H1 (cell line): ENCODE results near the gene POLR2A. TPM values are rescaled to one million over a fixed set of nuclear protein-coding genes. Genes with fewer than 3 reads are reported as not detected.

Experiments used
- CTCF ChIA-PET: fragments of 300-600 bp; sonication (Branson Sonifier 250); formaldehyde crosslinking; loops from one replicate; lab custom pipeline; 2021; ENCODE audit not compliant: partially characterized antibody; lab: Charles Lee
- POLR2A ChIA-PET: fragments of 300-600 bp; sonication (Branson Sonifier 250); formaldehyde crosslinking; loops from one replicate; lab custom pipeline; 2021; ENCODE audit warnings: inconsistent platforms; ENCODE audit not compliant: partially characterized antibody; lab: Charles Lee
- DNase-seq, 2 experiments: peaks; one replicate each; pipeline versions ENCODE4 v3.0.0 to v3.0.0-alpha.2; 2010 to 2022; ENCODE audit warnings: low spot score in 2 of 2, low read depth in 1 of 2, mixed read lengths in 1 of 2
- FAIRE-seq: peaks from 2 replicates; lab custom pipeline; 2011; peaks lifted over from hg19 to GRCh38; lab: Jason Lieb, UNC
- H2AFZ ChIP-seq: 2 replicates; pipeline ENCODE4 v1.8.1; 2012; ENCODE audit warnings: low read length, inconsistent platforms
- H2AK5ac ChIP-seq: 2 replicates; pipeline ENCODE4 v1.6.1; 2013; ENCODE audit warnings: low read depth, low read length
- H2BK120ac ChIP-seq: replicated peaks from 2 replicates; pipeline ENCODE3; 2013; ENCODE audit warnings: low read depth, low read length, inconsistent platforms
- H2BK12ac ChIP-seq: 2 replicates; pipeline ENCODE4 v1.6.1; 2013; ENCODE audit warnings: low read depth, low read length
- H2BK15ac ChIP-seq: 2 replicates; pipeline ENCODE4 v1.6.1; 2013; ENCODE audit warnings: low read length
- H2BK20ac ChIP-seq: 2 replicates; pipeline ENCODE4 v1.6.1; 2013; ENCODE audit warnings: low read length
- H2BK5ac ChIP-seq: 2 replicates; pipeline ENCODE4 v1.6.1; 2013; ENCODE audit warnings: low read depth, low read length
- H3K14ac ChIP-seq: 2 replicates; pipeline ENCODE4 v1.6.1; 2013; ENCODE audit warnings: inconsistent platforms; ENCODE audit not compliant: insufficient read length
- H3K18ac ChIP-seq: 2 replicates; pipeline ENCODE4 v1.6.1; 2013; ENCODE audit warnings: low read length; ENCODE audit errors: extremely low read depth
- H3K23ac ChIP-seq: 2 replicates; pipeline ENCODE4 v1.6.1; 2013; ENCODE audit warnings: inconsistent platforms; ENCODE audit not compliant: insufficient read length
- H3K23me2 ChIP-seq: 2 replicates; pipeline ENCODE4 v1.6.1; 2013; ENCODE audit warnings: low read depth, low read length
- H3K27ac ChIP-seq: 2 replicates; pipeline ENCODE4 v1.6.1; 2011; ENCODE audit warnings: low read depth, low read length, inconsistent platforms
- H3K27me3 ChIP-seq, 4 experiments: replicated peaks in 1 of 4; 1 replicate in 1 of 4; 2 replicates in 3 of 4; pipeline versions ENCODE4 v1.6.1 to v1.8.1; 2011 to 2013; ENCODE audit warnings: low read length in 3 of 4, mild to moderate bottlenecking in 3 of 4, inconsistent platforms in 2 of 4, mixed read lengths in 2 of 4, moderate library complexity in 1 of 4; ENCODE audit not compliant: control insufficient read depth in 3 of 4, insufficient read depth in 3 of 4; ENCODE audit errors: extremely low read depth in 1 of 4
- H3K36me3 ChIP-seq, 4 experiments: 2 replicates each; pipeline versions ENCODE4 v1.6.1 to v1.8.1; 2011 to 2013; ENCODE audit warnings: mild to moderate bottlenecking in 4 of 4, low read length in 3 of 4, moderate library complexity in 2 of 4, control low read depth in 1 of 4, inconsistent platforms in 1 of 4; ENCODE audit not compliant: insufficient read depth in 4 of 4, control insufficient read depth in 2 of 4
- H3K4ac ChIP-seq: replicated peaks from 2 replicates; pipeline ENCODE3; 2013; ENCODE audit warnings: low read length, low read depth, mixed read lengths, inconsistent platforms; ENCODE audit not compliant: insufficient read length
- H3K4me1 ChIP-seq, 4 experiments: replicated peaks in 1 of 4; 1 replicate in 1 of 4; 2 replicates in 3 of 4; pipeline versions ENCODE4 v1.6.1 to v1.8.1; 2011 to 2013; ENCODE audit warnings: low read length in 3 of 4, inconsistent platforms in 2 of 4, mixed read lengths in 1 of 4; ENCODE audit not compliant: insufficient read depth in 4 of 4, control insufficient read depth in 3 of 4
- H3K4me2 ChIP-seq, 2 experiments: 2 replicates each; pipeline versions ENCODE4 v1.6.1 to v1.8.1; 2011 to 2013; ENCODE audit warnings: low read depth in 2 of 2, low read length in 2 of 2, control low read depth in 1 of 2, inconsistent platforms in 1 of 2, mild to moderate bottlenecking in 1 of 2; ENCODE audit not compliant: insufficient read depth in 1 of 2
- H3K4me3 ChIP-seq, 4 experiments: fragments of 200-600, 300-600 bp in 1 of 4; sonication (generic), shearing (Covaris generic), sonication (Bioruptor Twin) in 1 of 4; 2 replicates each; pipeline versions ENCODE4 v1.5.1 to v1.8.1; 2011 to 2016; ENCODE audit warnings: low read length in 4 of 4, low read depth in 3 of 4, control low read depth in 2 of 4, inconsistent platforms in 2 of 4, mild to moderate bottlenecking in 2 of 4, mixed read lengths in 1 of 4, moderate library complexity in 1 of 4; ENCODE audit not compliant: insufficient read depth in 2 of 4; ENCODE audit errors: extremely low read depth in 1 of 4
- H3K56ac ChIP-seq: replicated peaks from 2 replicates; pipeline ENCODE3; 2013; ENCODE audit warnings: low read depth, mild to moderate bottlenecking, mixed read lengths, low read length, inconsistent platforms; ENCODE audit not compliant: insufficient read length
- H3K79me1 ChIP-seq: 2 replicates; pipeline ENCODE4 v1.6.1; 2013; ENCODE audit warnings: low read depth, low read length, control low read depth
- H3K79me2 ChIP-seq, 2 experiments: 2 replicates each; pipeline versions ENCODE4 v1.6.1 to v1.8.1; 2012 to 2013; ENCODE audit warnings: low read length in 2 of 2, mild to moderate bottlenecking in 2 of 2, inconsistent platforms in 1 of 2; ENCODE audit not compliant: insufficient read depth in 2 of 2, control insufficient read depth in 1 of 2
- H3K9ac ChIP-seq, 4 experiments: replicated peaks in 1 of 4; 1 replicate in 1 of 4; 2 replicates in 3 of 4; pipeline versions ENCODE4 v1.6.1 to v1.8.1; 2011 to 2013; ENCODE audit warnings: low read depth in 3 of 4, low read length in 3 of 4, control low read depth in 2 of 4, mild to moderate bottlenecking in 2 of 4, moderate library complexity in 2 of 4, inconsistent platforms in 1 of 4; ENCODE audit errors: extremely low read depth in 1 of 4
- H3K9me3 ChIP-seq, 2 experiments: 2 replicates each; pipeline versions ENCODE4 v1.6.1 to v1.8.1; 2012 to 2013; ENCODE audit warnings: mild to moderate bottlenecking in 2 of 2, moderate library complexity in 2 of 2, control low read depth in 1 of 2, inconsistent platforms in 1 of 2, low read depth in 1 of 2, low read length in 1 of 2, mixed read lengths in 1 of 2; ENCODE audit not compliant: insufficient read depth in 2 of 2
- H4K20me1 ChIP-seq, 2 experiments: replicated peaks in 1 of 2; 2 replicates each; pipeline versions ENCODE3 to v1.8.1; 2011 to 2013; ENCODE audit warnings: inconsistent platforms in 2 of 2, low read length in 2 of 2, mild to moderate bottlenecking in 1 of 2; ENCODE audit not compliant: insufficient read depth in 2 of 2, control insufficient read depth in 1 of 2
- H4K5ac ChIP-seq: 2 replicates; pipeline ENCODE4 v1.6.1; 2013; ENCODE audit warnings: low read length, low read depth, mixed read lengths, inconsistent platforms; ENCODE audit not compliant: insufficient read length
- H4K8ac ChIP-seq: 2 replicates; pipeline ENCODE4 v1.8.0; 2013; ENCODE audit warnings: mild to moderate bottlenecking, moderate library complexity, low read length, inconsistent platforms; ENCODE audit not compliant: insufficient read depth; ENCODE audit errors: extremely low read depth
- H4K91ac ChIP-seq: replicated peaks from 2 replicates; pipeline ENCODE3; 2013; ENCODE audit warnings: low read length, mixed read lengths, inconsistent platforms; ENCODE audit not compliant: insufficient read length
- ASH2L ChIP-seq: fragments of 200-600, 300-600 bp; sonication (generic); IDR thresholded peaks from one replicate; pipeline ENCODE4 v1.7.1; 2017; ENCODE audit warnings: low read length
- BCL11A ChIP-seq, 2 experiments: IDR thresholded peaks; one replicate each; pipeline ENCODE4 v1.6.1; 2011; ENCODE audit warnings: low read depth in 2 of 2, low read length in 2 of 2, mild to moderate bottlenecking in 2 of 2
- CBX8 ChIP-seq: fragments of 300-800, 300-1000 bp; sonication (generic); IDR thresholded peaks from 2 replicates; pipeline ENCODE4 v1.7.1; 2016; ENCODE audit warnings: low read depth, low read length, borderline replicate concordance
- CHD2 ChIP-seq: IDR thresholded peaks from 2 replicates; pipeline ENCODE4 v1.6.1; 2012; ENCODE audit warnings: low read length, improper control_type of control experiment
- EGR1 ChIP-seq: IDR thresholded peaks from 2 replicates; pipeline ENCODE4 v1.6.1; 2011; ENCODE audit warnings: low read depth, low read length, borderline replicate concordance
- EZH2 ChIP-seq: fragments of 200-600 bp; sonication (generic); IDR thresholded peaks from 2 replicates; pipeline ENCODE4 v1.7.1; 2012; ENCODE audit warnings: low read depth, mild to moderate bottlenecking, moderate library complexity, low read length, inconsistent platforms; ENCODE audit not compliant: severe bottlenecking
- FOSL1 ChIP-seq: IDR thresholded peaks from 2 replicates; pipeline ENCODE4 v1.6.1; 2011; ENCODE audit warnings: mild to moderate bottlenecking, low read depth, low read length, moderate library complexity; ENCODE audit not compliant: insufficient read depth
- GTF2F1 ChIP-seq: IDR thresholded peaks from 2 replicates; pipeline ENCODE4 v1.6.1; 2012; ENCODE audit warnings: low read depth, low read length, improper control_type of control experiment, borderline replicate concordance
- NANOG ChIP-seq: IDR thresholded peaks from 2 replicates; pipeline ENCODE4 v1.6.1; 2011; ENCODE audit warnings: low read length, low read depth, mild to moderate bottlenecking, inconsistent platforms; ENCODE audit not compliant: insufficient read depth, poor library complexity, severe bottlenecking
- WGBS, 2 experiments: shearing (Covaris generic) in 1 of 2; methylation state at CpG; one replicate each; pipeline versions ENCODE4 v1.1.6 to v1.1.7; 2013 to 2015; ENCODE audit warnings: low lambda C conversion rate in 2 of 2, mixed read lengths in 2 of 2, inconsistent platforms in 1 of 2, low coverage in 1 of 2, missing lambda C conversion rate in 1 of 2; ENCODE audit not compliant: insufficient replicate concordance in 2 of 2, insufficient coverage in 1 of 2, insufficient read length in 1 of 2; ENCODE audit errors: extremely low coverage in 1 of 2, missing lambda C conversion rate in 1 of 2; 5-methylcytosine and 5-hydroxymethylcytosine counted together
- polyA plus RNA-seq, 7 experiments: library from polyadenylated mRNA; depleted of rRNA in 3 of 7; stranded (reverse) in 5 of 7; unstranded in 2 of 7; fragments of >200 nt in 5 of 7; fragments of 200-250 nt in 2 of 7; gene quantifications; 1 replicate in 5 of 7; 2 replicates in 1 of 7; 4 replicates in 1 of 7; pipeline versions ENCODE4 v1.2.1 to v1.2.3, GENCODE V29; 2011 to 2013; ENCODE audit warnings: missing spikeins in 2 of 7, mixed read lengths in 2 of 7
- total RNA-seq: library from RNA; stranded (reverse); fragmentation: NEBNext Ultra II Directional; extraction: Animal tissue kit (Norgen Biotek cat#: 25700); gene quantifications from 2 replicates; pipeline ENCODE4 v1.2.1, GENCODE V29; 2021
- TF ChIP-seq, protein P1 (sequence below): IDR thresholded peaks from 2 replicates; pipeline ENCODE4 v1.6.1; 2012; ENCODE audit warnings: inconsistent platforms
- TF ChIP-seq, protein P2 (sequence below): IDR thresholded peaks from 2 replicates; pipeline ENCODE4 v1.6.1; 2012; ENCODE audit warnings: inconsistent platforms

Gene POLR2A
- total and polyA plus RNA-seq, 2 of the 8 experiments (the other 6 are each of a cell fraction or from before 2014, with no cell fraction given) = 26.8 to 150 TPM

DNA sequence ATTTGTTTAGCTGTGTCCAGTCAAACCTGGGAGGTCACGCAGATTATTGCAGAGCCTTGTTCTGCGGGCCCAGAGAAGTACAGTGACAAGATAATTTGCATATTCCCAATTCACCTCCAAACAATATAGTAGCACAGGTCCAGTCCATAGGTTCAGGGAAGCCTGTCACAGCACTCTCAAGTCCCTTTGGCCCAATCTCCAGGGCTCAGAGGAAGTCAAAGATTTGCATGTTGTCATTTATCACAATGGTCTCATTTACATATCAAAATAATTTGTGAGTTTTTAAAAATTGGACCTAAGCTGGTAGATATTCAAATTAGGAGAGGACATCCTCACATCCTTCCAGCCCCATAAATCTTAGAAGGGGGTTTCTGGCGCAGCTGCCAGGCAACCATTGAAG, 16.7 kb upstream of the POLR2A start:
- peaks cover 0 to 3% (median under 1%) of the 10 kb centered on the region in 4 experiments; a peak in 3 of 8 replicates for H3K36me3 ChIP-seq
- no peak overlapping the region for H2BK5ac ChIP-seq
- H3K23ac ChIP-seq = no peak overlapping the region
- H4K5ac ChIP-seq = no peak overlapping the region
- H3K79me1 ChIP-seq = peaks cover 2% of the 10 kb centered on the region
- H3K4ac ChIP-seq = no peak overlapping the region
- no peak overlapping the region for H3K14ac ChIP-seq
- no peak overlapping the region for H3K4me2 ChIP-seq
- no peak overlapping the region for H3K56ac ChIP-seq
- FAIRE-seq = no peak
- DNase-seq = no peak
- H3K18ac ChIP-seq = no peak overlapping the region
- H3K27ac ChIP-seq = no peak overlapping the region
- no peaks in the 10 kb centered on the region; a peak in 1 of 4 replicates for H3K79me2 ChIP-seq
- H2AFZ ChIP-seq = no peak overlapping the region
- H4K20me1 ChIP-seq = peaks cover 0 to 1% of the 10 kb centered on the region in 2 experiments
- no peak overlapping the region for H2BK120ac ChIP-seq
- H2BK12ac ChIP-seq = no peak overlapping the region
- no peaks in the 10 kb centered on the region for H3K27me3 ChIP-seq
- no peak overlapping the region for H2AK5ac ChIP-seq
- no peaks in the 10 kb centered on the region for H3K23me2 ChIP-seq
- H3K4me1 ChIP-seq = no peaks in the 10 kb centered on the region
- 89% methylated on average over 3 of the region's 3 CpGs; no CpG with 5 or more reads in 1 of the 2 experiments for WGBS, 2 experiments
- POLR2A ChIA-PET = interaction anchor here (0.8 to 13.8 kb wide), 5 partner anchors 14 to 116 kb away, joined by 3 to 200 read pairs (median 4); partner anchors contain the start of genes POLR2A, SLC35G6 and ZBTB4
- no peak overlapping the region for H2BK20ac ChIP-seq
- H3K4me3 ChIP-seq = no peak overlapping the region
- no peaks in the 10 kb centered on the region for H3K9me3 ChIP-seq
- H4K91ac ChIP-seq = no peak overlapping the region
- no peak overlapping the region for H2BK15ac ChIP-seq
- no peak overlapping the region for H3K9ac ChIP-seq
- no peak overlapping the region for H4K8ac ChIP-seq
- TF ChIP-seq ASH2L (no peak), GTF2F1 (no peak), CBX8 (no peak), EGR1 (no peak), NANOG (no peak), CHD2 (no peak), FOSL1 (no peak), BCL11A (IDR thresholded peaks at IDR 0.05; ENCODE audit: low read depth in 2 of 2, low read length in 2 of 2) (no peak), EZH2 (no peak)
- TF ChIP-seq, protein P1, sequence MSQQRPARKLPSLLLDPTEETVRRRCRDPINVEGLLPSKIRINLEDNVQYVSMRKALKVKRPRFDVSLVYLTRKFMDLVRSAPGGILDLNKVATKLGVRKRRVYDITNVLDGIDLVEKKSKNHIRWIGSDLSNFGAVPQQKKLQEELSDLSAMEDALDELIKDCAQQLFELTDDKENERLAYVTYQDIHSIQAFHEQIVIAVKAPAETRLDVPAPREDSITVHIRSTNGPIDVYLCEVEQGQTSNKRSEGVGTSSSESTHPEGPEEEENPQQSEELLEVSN = no peak
- TF ChIP-seq, protein P2, sequence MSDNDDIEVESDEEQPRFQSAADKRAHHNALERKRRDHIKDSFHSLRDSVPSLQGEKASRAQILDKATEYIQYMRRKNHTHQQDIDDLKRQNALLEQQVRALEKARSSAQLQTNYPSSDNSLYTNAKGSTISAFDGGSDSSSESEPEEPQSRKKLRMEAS = no peak
- TF ChIP-seq, all 59 proteins: peak for 0
- CTCF ChIA-PET = interaction anchor here (1.0 to 1.6 kb wide), 3 partner anchors 13 to 48 kb away, joined by 3 read pairs; no protein-coding TSS in a partner anchor
